Measurements from ENCODE around the gene PPM1L. TPM values are rescaled to one million over a fixed set of nuclear protein-coding genes. Genes with fewer than 3 reads are reported as not detected.

PPM1L gene
- total and polyA plus RNA-seq, 10 of the 15 experiments (the other 5 are each of a cell fraction or from before 2014, with no cell fraction given) = under 0.01 to 0.33 (median 0.06) TPM; not detected in 1

- FAIRE-seq (no peak), ATAC-seq (peak; percentile 82), DNase-seq (ENCODE audit: low read depth, low spot score) (no peak)
- Histone ChIP-seq H3K4me2 (ENCODE audit: control insufficient read depth, insufficient read depth) (peak overlapping the region; percentile 10; the same call in 1 of the 2 replicates), H4K20me1 (ENCODE audit: control insufficient read depth, insufficient read depth) (no peaks in the 10 kb centered on the region), H3K27me3 (replicated peaks in 1 of 2; ENCODE audit: control insufficient read depth in 2 of 2, insufficient read depth in 2 of 2, low read length in 1 of 2) (no peaks in the 10 kb centered on the region), H3K9me3 (replicated peaks; ENCODE audit: control insufficient read depth, insufficient read depth, low read length) (no peaks in the 10 kb centered on the region), H2AFZ (ENCODE audit: control insufficient read depth, low read depth, low read length) (peak overlapping the region; percentile 13; the same call in 1 of the 2 replicates), H3K36me3 (ENCODE audit: control insufficient read depth in 2 of 2, insufficient read depth in 2 of 2, low read length in 1 of 2) (no peaks in the 10 kb centered on the region), H3K4me3 (no peak overlapping the region), H3K27ac (ENCODE audit: control insufficient read depth, insufficient read depth) (no peak overlapping the region), H3K9ac (ENCODE audit: control insufficient read depth, insufficient read depth, low read length) (no peak overlapping the region), H3K79me2 (ENCODE audit: control insufficient read depth, insufficient read depth, low read length) (no peaks in the 10 kb centered on the region), H3K4me1 (ENCODE audit: control insufficient read depth, insufficient read depth, low read length) (peaks cover 9% of the 10 kb centered on the region)
- intact Hi-C loops (cut with micrococcal nuclease; ENCODE audit: unreplicated experiment) (no loop called here), in situ Hi-C loops (cut with MboI) (no loop called here)
- WGBS (ENCODE audit: insufficient coverage, insufficient replicate concordance, low lambda C conversion rate, missing lambda C conversion rate) = 4% methylated on average over 4 of the region's 4 CpGs
- RAD21 ChIA-PET (ENCODE audit: unreplicated experiment) = no interaction called here
- SMC1A ChIA-PET (ENCODE audit: uncharacterized antibody, unreplicated experiment) = interaction anchor here (2.0 kb wide), 1 partner anchor 16 kb away, joined by 7 read pairs; no protein-coding TSS in a partner anchor
- CTCF ChIA-PET = no interaction called here
- no TSS peak for BruUV-seq (replicated peaks)
- POLR2A ChIA-PET = interaction anchor here (0.6 to 1.8 kb wide), 2 partner anchors 8 to 176 kb away, joined by 4 to 5 read pairs; no protein-coding TSS in a partner anchor
- TF ChIP-seq CHD1 (IDR thresholded peaks at IDR 0.05; ENCODE audit: low read depth, low read length) (no peak), RBBP5 (conservative IDR thresholded peaks at IDR 0.05) (no peak), RELB (IDR thresholded peaks at IDR 0.05; ENCODE audit: low read depth) (no peak), SMARCA5 (IDR thresholded peaks at IDR 0.05) (no peak), POLR2A (IDR thresholded peaks at IDR 0.05; ENCODE audit: low read depth, low read length) (no peak), SMAD5 (IDR thresholded peaks at IDR 0.05; ENCODE audit: low read depth) (no peak), E2F8 (IDR thresholded peaks at IDR 0.05; ENCODE audit: low read depth, partially characterized antibody) (no peak), ZSCAN29 (IDR thresholded peaks at IDR 0.05) (no peak), BHLHE40 (IDR thresholded peaks at IDR 0.05; ENCODE audit: borderline replicate concordance in 1 of 2, low read depth in 2 of 2, low read length in 1 of 2) (no peak), YBX1 (IDR thresholded peaks at IDR 0.05) (no peak), RUNX3 (IDR thresholded peaks at IDR 0.05; ENCODE audit: low read length) (no peak), KLF5 (IDR thresholded peaks at IDR 0.05; ENCODE audit: partially characterized antibody) (no peak), CBX3 (IDR thresholded peaks at IDR 0.05; ENCODE audit: borderline replicate concordance, low read depth) (no peak)
- TF ChIP-seq, protein P1, sequence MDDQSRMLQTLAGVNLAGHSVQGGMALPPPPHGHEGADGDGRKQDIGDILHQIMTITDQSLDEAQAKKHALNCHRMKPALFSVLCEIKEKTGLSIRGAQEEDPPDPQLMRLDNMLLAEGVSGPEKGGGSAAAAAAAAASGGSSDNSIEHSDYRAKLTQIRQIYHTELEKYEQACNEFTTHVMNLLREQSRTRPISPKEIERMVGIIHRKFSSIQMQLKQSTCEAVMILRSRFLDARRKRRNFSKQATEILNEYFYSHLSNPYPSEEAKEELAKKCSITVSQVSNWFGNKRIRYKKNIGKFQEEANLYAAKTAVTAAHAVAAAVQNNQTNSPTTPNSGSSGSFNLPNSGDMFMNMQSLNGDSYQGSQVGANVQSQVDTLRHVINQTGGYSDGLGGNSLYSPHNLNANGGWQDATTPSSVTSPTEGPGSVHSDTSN (IDR thresholded peaks at IDR 0.05; ENCODE audit: insufficient replicate concordance, low read depth, low read length) = no peak
- TF ChIP-seq, protein P2, sequence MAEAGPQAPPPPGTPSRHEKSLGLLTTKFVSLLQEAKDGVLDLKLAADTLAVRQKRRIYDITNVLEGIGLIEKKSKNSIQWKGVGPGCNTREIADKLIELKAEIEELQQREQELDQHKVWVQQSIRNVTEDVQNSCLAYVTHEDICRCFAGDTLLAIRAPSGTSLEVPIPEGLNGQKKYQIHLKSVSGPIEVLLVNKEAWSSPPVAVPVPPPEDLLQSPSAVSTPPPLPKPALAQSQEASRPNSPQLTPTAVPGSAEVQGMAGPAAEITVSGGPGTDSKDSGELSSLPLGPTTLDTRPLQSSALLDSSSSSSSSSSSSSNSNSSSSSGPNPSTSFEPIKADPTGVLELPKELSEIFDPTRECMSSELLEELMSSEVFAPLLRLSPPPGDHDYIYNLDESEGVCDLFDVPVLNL (IDR thresholded peaks at IDR 0.05; ENCODE audit: low read depth, low read length) = no peak
- TF ChIP-seq, protein P3, sequence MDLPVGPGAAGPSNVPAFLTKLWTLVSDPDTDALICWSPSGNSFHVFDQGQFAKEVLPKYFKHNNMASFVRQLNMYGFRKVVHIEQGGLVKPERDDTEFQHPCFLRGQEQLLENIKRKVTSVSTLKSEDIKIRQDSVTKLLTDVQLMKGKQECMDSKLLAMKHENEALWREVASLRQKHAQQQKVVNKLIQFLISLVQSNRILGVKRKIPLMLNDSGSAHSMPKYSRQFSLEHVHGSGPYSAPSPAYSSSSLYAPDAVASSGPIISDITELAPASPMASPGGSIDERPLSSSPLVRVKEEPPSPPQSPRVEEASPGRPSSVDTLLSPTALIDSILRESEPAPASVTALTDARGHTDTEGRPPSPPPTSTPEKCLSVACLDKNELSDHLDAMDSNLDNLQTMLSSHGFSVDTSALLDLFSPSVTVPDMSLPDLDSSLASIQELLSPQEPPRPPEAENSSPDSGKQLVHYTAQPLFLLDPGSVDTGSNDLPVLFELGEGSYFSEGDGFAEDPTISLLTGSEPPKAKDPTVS (IDR thresholded peaks at IDR 0.05; ENCODE audit: low read depth, low read length) = no peak
Observed at GRCh38 chr3:161081633-161082032, 325.6 kb downstream of the PPM1L start.

Measured in GM12878 (cell line).